Astrocyte of the cerebellum (primary cell): ENCODE measurements around the gene STX8.

Source experiments
- DNase-seq: peaks from one replicate; pipeline ENCODE4 v3.0.0-alpha.2; 2011; ENCODE audit warnings: low read depth
- H3K4me3 ChIP-seq: 2 replicates; pipeline ENCODE4 v1.5.1; 2011; ENCODE audit warnings: mild to moderate bottlenecking, low read depth, low read length, moderate library complexity
- CTCF ChIP-seq: IDR thresholded peaks from 2 replicates; pipeline ENCODE4 v1.5.1; 2012; ENCODE audit warnings: low read length, low read depth, moderate library complexity, mild to moderate bottlenecking; ENCODE audit errors: missing control alignments
- in situ Hi-C: cut with HindIII; loops from 2 replicates; pipeline ENCODE4 v1.10.0; 2017; ENCODE audit warnings: low sequenced_read_pairs

Gene STX8

GRCh38 chr17:9290226-9290613 lies 285.4 kb downstream of the STX8 start:
- in situ Hi-C loops, result no loop called here
- no peak for TF ChIP-seq CTCF

GRCh38 chr17:9287306-9287705 lies 288.3 kb downstream of the STX8 start:
- in situ Hi-C loops, result no loop called here
- H3K4me3 ChIP-seq, result no peak overlapping the region
- no peak for TF ChIP-seq CTCF
- no peak for DNase-seq

More at GRCh38 chr17:9290226-9290613, 285.4 kb downstream of the STX8 start:
- no peak for DNase-seq
- no peak overlapping the region for H3K4me3 ChIP-seq

- no peak for DNase-seq
- in situ Hi-C loops, result no loop called here
- TF ChIP-seq CTCF, result no peak
- H3K4me3 ChIP-seq, result no peak overlapping the region
Observed at GRCh38 chr17:9286434-9286833, 289.2 kb downstream of the STX8 start.

GRCh38 chr17:9285602-9286427 lies 289.8 kb downstream of the STX8 start:
- TF ChIP-seq CTCF, result no peak
- DNase-seq, result no peak
- in situ Hi-C loops, result no loop called here

GRCh38 chr17:9284884-9285283 lies 290.7 kb downstream of the STX8 start:
- H3K4me3 ChIP-seq, result no peak overlapping the region
- in situ Hi-C loops, result no loop called here
- no peak for DNase-seq
- no peak for TF ChIP-seq CTCF

More at GRCh38 chr17:9285602-9286427, 289.8 kb downstream of the STX8 start:
- no peak overlapping the region for H3K4me3 ChIP-seq

- DNase-seq, result no peak
- in situ Hi-C loops, result no loop called here
- TF ChIP-seq CTCF, result no peak
- no peak overlapping the region for H3K4me3 ChIP-seq
Observed at GRCh38 chr17:9283909-9284308, 291.7 kb downstream of the STX8 start.

- no peak for DNase-seq
- TF ChIP-seq CTCF, result no peak
- H3K4me3 ChIP-seq, result no peak overlapping the region
- in situ Hi-C loops, result no loop called here
Observed at GRCh38 chr17:9279893-9280292, 295.7 kb downstream of the STX8 start.
